BLaER1 (cell line): ENCODE data around the gene COL8A2.
A peak's percentile ranks its signal among the peaks of the same experiment; 100 is the strongest.

Source experiments
- H3K27ac ChIP-seq: shearing (Covaris generic); formaldehyde crosslinking; 2 replicates; pipeline ENCODE4 v1.8.1; 2022
- H3K27me3 ChIP-seq: shearing (Covaris generic); formaldehyde crosslinking; 2 replicates; pipeline ENCODE4 v1.8.1; 2022
- H3K36me3 ChIP-seq: shearing (Covaris generic); formaldehyde crosslinking; 2 replicates; pipeline ENCODE4 v1.8.1; 2022
- H3K4me1 ChIP-seq: shearing (Covaris generic); formaldehyde crosslinking; 2 replicates; pipeline ENCODE4 v1.8.1; 2022
- H3K4me2 ChIP-seq: shearing (Covaris generic); formaldehyde crosslinking; 2 replicates; pipeline ENCODE4 v1.8.1; 2022
- H3K4me3 ChIP-seq: shearing (Covaris generic); formaldehyde crosslinking; 2 replicates; pipeline ENCODE4 v1.8.1; 2022
- H3K9ac ChIP-seq: shearing (Covaris generic); formaldehyde crosslinking; 2 replicates; pipeline ENCODE4 v1.8.1; 2022
- H3K9me3 ChIP-seq: shearing (Covaris generic); formaldehyde crosslinking; 2 replicates; pipeline ENCODE4 v1.8.1; 2022
- H4K20me1 ChIP-seq: shearing (Covaris generic); formaldehyde crosslinking; 2 replicates; pipeline ENCODE4 v1.8.1; 2022
- Cebpa-rat ChIP-seq: shearing (Covaris generic); IDR thresholded peaks from 2 replicates; pipeline ENCODE4 v1.8.1; 2022

Gene COL8A2

GRCh38 chr1:36125129-36125991 is at the start of gene COL8A2:
Gene COL8A2, minus strand, starts transcription at chr1:36125222. Its CDS starts 24,980 bp downstream, at chr1:36100242.
- TF ChIP-seq Cebpa-rat = no peak
- peak within 1 kb of the TSS; percentile 29; the same call in 1 of the 2 replicates for H3K9ac ChIP-seq
- no peaks in the 10 kb centered on the region for H3K36me3 ChIP-seq
- peaks cover 58% of the 10 kb centered on the region for H3K4me1 ChIP-seq
- no peak within 1 kb of the TSS for H3K27ac ChIP-seq
- peak within 1 kb of the TSS; percentile 65 for H3K4me3 ChIP-seq
- peak within 1 kb of the TSS; percentile 82 for H3K4me2 ChIP-seq
- H4K20me1 ChIP-seq = no peaks in the 10 kb centered on the region
- H3K27me3 ChIP-seq = peaks cover 50% of the 10 kb centered on the region
- no peaks in the 10 kb centered on the region for H3K9me3 ChIP-seq

GRCh38 chr1:36174713-36175112 is 49.7 kb upstream of the COL8A2 start:
- Histone ChIP-seq H3K9ac (peak overlapping the region; percentile 32; the same call in 1 of the 2 replicates), H3K9me3 (no peaks in the 10 kb centered on the region), H3K36me3 (peaks cover 98% of the 10 kb centered on the region), H3K4me2 (peak overlapping the region; percentile 39; the same call in 1 of the 2 replicates), H3K4me1 (peaks cover 10% of the 10 kb centered on the region), H4K20me1 (peaks cover 78% of the 10 kb centered on the region), H3K4me3 (no peak overlapping the region), H3K27me3 (no peaks in the 10 kb centered on the region), H3K27ac (peak overlapping the region; percentile 26; the same call in 1 of the 2 replicates)
- TF ChIP-seq Cebpa-rat = no peak

DNA sequence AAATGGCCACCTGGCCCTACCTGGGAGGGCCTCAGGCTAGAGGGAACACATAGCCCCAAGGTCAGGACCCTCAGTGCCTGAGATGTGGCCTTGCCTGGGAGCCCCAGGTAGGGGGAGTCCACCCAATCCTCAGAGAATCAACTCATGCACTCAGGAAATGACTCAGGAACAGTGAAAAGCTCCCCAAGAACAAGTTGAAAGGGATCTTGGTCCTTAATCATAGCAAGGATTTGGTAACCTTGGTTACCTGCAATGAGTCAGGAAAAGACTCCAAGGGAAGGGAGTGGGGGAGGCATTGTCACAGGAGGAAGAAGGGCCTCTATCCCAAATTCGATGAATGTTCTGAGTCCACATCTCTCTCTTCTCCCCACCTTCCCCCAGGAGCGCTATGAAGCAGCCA is 48.0 kb upstream of the COL8A2 start:
- Histone ChIP-seq H3K4me3 (no peak overlapping the region), H3K4me1 (peaks cover 10% of the 10 kb centered on the region), H4K20me1 (peaks cover 88% of the 10 kb centered on the region), H3K27ac (no peak overlapping the region), H3K9me3 (no peaks in the 10 kb centered on the region), H3K27me3 (no peaks in the 10 kb centered on the region), H3K9ac (no peak overlapping the region), H3K36me3 (peaks cover 97% of the 10 kb centered on the region), H3K4me2 (no peak overlapping the region)
- no peak for TF ChIP-seq Cebpa-rat

DNA sequence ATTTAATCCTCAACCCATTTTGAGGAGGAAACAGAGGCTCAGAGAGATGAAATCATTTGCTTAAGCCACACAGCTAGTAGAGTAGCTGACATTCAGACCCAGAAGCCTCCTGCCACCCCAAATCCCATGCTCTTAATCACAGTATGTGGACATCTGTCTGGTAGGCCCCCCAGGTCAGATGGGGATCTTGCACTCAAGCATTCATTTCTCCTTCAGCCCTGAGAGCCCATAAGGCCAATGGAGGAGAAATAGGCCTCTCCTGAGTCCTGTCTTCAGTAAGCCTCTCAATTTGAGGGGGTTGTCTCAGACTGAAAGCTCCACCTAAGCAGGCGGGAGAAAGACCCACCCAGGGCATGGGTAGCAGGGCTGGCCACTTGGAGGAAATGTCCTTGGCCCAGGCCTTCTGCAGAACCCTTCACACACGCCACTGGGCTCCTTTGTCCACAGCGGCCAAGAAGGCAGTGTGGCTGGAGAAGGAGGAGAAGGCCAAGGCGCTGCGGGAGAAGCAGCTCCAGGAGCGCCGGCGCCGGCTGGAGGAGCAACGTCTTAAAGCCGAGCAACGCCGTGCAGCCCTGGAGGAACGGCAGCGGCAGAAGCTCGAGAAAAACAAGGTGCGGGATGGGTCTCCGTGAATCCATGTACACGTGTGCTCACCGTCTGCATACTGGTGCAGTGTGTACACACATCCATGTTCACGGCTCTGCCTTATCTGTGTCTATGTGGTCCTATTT is 47.2 kb upstream of the COL8A2 start:
- Histone ChIP-seq H3K9ac (no peak overlapping the region), H3K9me3 (no peaks in the 10 kb centered on the region), H3K4me2 (no peak overlapping the region), H3K27me3 (no peaks in the 10 kb centered on the region), H3K27ac (no peak overlapping the region), H4K20me1 (peaks cover 97% of the 10 kb centered on the region), H3K4me3 (no peak overlapping the region), H3K36me3 (peaks cover 97% of the 10 kb centered on the region), H3K4me1 (peaks cover 10% of the 10 kb centered on the region)
- TF ChIP-seq Cebpa-rat = no peak

GRCh38 chr1:36170643-36171412 is 45.8 kb upstream of the COL8A2 start:
- Histone ChIP-seq H4K20me1 (peaks cover 99% of the 10 kb centered on the region), H3K9ac (no peak overlapping the region), H3K4me3 (no peak overlapping the region), H3K27me3 (no peaks in the 10 kb centered on the region), H3K4me2 (no peak overlapping the region), H3K4me1 (peaks cover 10% of the 10 kb centered on the region), H3K9me3 (no peaks in the 10 kb centered on the region), H3K27ac (no peak overlapping the region), H3K36me3 (peaks cover 96% of the 10 kb centered on the region)
- TF ChIP-seq Cebpa-rat = no peak

DNA sequence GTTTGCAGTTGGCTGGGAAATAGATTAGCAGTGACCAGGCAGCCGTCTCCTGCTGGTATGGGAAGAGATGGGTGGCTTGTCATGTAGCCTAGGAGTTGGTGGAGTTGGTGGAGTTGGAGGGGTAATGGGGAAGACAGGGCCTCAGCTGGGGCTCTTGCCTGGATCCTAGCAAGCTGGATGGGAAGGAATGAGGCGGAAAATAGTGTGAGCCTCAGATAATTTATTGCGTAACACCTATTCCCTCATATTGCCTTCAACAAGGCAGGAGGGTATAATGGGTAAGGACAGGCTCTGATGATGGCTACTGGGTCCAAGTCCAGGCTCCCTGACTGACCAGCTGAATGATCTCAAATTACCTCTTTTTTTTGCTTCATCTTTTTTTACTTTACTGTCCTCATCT is 43.5 kb upstream of the COL8A2 start:
- Histone ChIP-seq H3K36me3 (peaks cover 91% of the 10 kb centered on the region), H4K20me1 (peaks cover 100% of the 10 kb centered on the region)

GRCh38 chr1:36166938-36167905 is 42.2 kb upstream of the COL8A2 start:
- Histone ChIP-seq H3K4me1 (peaks cover 10% of the 10 kb centered on the region), H3K9ac (no peak overlapping the region), H3K9me3 (no peaks in the 10 kb centered on the region), H4K20me1 (peaks cover 100% of the 10 kb centered on the region), H3K27ac (no peak overlapping the region), H3K4me3 (no peak overlapping the region), H3K4me2 (no peak overlapping the region), H3K27me3 (no peaks in the 10 kb centered on the region), H3K36me3 (peaks cover 88% of the 10 kb centered on the region)
- no peak for TF ChIP-seq Cebpa-rat

More for the DNA sequence above, 43.5 kb upstream of the COL8A2 start:
- H3K4me1 ChIP-seq = no peaks in the 10 kb centered on the region
- no peaks in the 10 kb centered on the region for H3K9me3 ChIP-seq
- H3K4me3 ChIP-seq = no peak overlapping the region
- no peak overlapping the region for H3K27ac ChIP-seq
- no peaks in the 10 kb centered on the region for H3K27me3 ChIP-seq
- H3K9ac ChIP-seq = no peak overlapping the region
- no peak overlapping the region for H3K4me2 ChIP-seq
- TF ChIP-seq Cebpa-rat = peak; percentile 91

DNA sequence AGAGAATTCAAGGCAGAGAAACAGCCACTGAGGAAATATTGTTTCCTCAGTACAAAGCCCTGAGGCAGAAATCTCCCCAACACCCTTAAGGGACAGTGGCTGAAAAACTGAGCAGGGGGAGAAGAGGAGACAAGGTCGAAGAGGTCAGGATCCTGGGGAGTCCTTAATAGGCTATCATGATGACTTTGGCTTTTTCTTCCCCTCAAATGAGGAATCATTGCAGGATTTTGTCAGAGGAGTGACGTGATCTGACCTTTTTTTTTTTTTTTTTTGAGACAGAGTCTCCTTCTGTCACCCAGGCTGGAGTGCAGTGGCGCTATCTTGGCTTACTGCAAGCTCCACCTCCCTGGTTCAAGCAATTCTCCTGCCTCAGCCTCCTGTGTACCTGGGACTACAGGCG is 41.1 kb upstream of the COL8A2 start:
- Histone ChIP-seq H3K4me3 (no peak overlapping the region), H3K36me3 (peaks cover 78% of the 10 kb centered on the region), H3K27ac (no peak overlapping the region), H3K9me3 (no peaks in the 10 kb centered on the region), H3K4me2 (no peak overlapping the region), H3K27me3 (no peaks in the 10 kb centered on the region), H3K9ac (no peak overlapping the region), H4K20me1 (peaks cover 100% of the 10 kb centered on the region), H3K4me1 (peaks cover 21% of the 10 kb centered on the region)
- no peak for TF ChIP-seq Cebpa-rat

DNA sequence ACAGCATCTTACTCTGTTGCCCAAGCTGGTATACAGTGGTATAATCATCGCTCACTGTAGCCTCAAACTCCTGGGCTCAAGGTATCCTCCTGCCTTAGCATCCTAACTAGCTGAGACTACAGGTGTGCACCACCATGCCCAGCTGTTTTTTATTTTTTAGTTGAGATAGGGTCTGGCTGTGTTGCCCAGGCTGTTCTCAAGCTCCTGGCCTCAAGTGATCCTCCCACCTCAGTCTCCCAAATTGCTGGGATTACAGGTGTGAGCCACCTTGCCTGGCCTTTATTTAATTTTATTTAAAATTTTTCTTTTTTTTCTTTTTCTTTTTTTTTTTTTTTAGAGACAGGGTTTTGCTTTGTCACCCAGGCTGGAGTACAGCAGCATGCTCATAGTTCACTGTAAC is 40.1 kb upstream of the COL8A2 start:
- Histone ChIP-seq H3K27me3 (no peaks in the 10 kb centered on the region), H3K9ac (no peak overlapping the region), H3K4me1 (peaks cover 31% of the 10 kb centered on the region), H3K9me3 (no peaks in the 10 kb centered on the region), H3K36me3 (peaks cover 68% of the 10 kb centered on the region), H4K20me1 (peaks cover 100% of the 10 kb centered on the region), H3K4me2 (no peak overlapping the region), H3K4me3 (no peak overlapping the region), H3K27ac (no peak overlapping the region)
- TF ChIP-seq Cebpa-rat = no peak
